Stomach (tissue), 9 donors: Measurements from ENCODE around the gene ASCL2. TPM values are rescaled to one million over a fixed set of nuclear protein-coding genes. Genes with fewer than 3 reads are reported as not detected.

Source experiments
- DNase-seq, 2 donors: peaks; one replicate each; pipeline versions ENCODE4 v3.0.0 to v3.0.0-alpha.2; 2013 to 2019
- H3K27ac ChIP-seq, 5 donors: fragments of 200-600 bp in 4 of 5; sonication (generic) in 4 of 5; one replicate each; pipeline ENCODE4 v1.5.1; 2013 to 2019; ENCODE audit warnings: mild to moderate bottlenecking in 1 of 5, moderate library complexity in 1 of 5
- H3K27me3 ChIP-seq, 3 donors: fragments of 200-600 bp; sonication (generic); one replicate each; pipeline ENCODE4 v1.5.1; 2017 to 2019; ENCODE audit warnings: mixed run types in 1 of 3
- H3K36me3 ChIP-seq, 4 donors: fragments of 200-600 bp; sonication (generic); 1 replicate in 3 of 4; 2 replicates in 1 of 4; pipeline ENCODE4 v1.5.1; 2016 to 2019
- H3K4me1 ChIP-seq, 4 donors: fragments of 200-600 bp; sonication (generic); one replicate each; pipeline ENCODE4 v1.5.1; 2016 to 2019
- H3K4me3 ChIP-seq, 4 donors: fragments of 200-600 bp; sonication (generic) in 3 of 4; one replicate each; pipeline ENCODE4 v1.5.1; 2016 to 2019; ENCODE audit warnings: mild to moderate bottlenecking in 1 of 4
- H3K9me3 ChIP-seq, 4 donors: fragments of 200-600 bp; sonication (generic); one replicate each; pipeline ENCODE4 v1.5.1; 2016 to 2019
- EP300 ChIP-seq: sonication (generic); formaldehyde crosslinking; IDR thresholded peaks from one replicate; pipeline ENCODE4 v1.6.1; 2017; ENCODE audit warnings: antibody characterized with exemption
- POLR2A ChIP-seq, 4 donors: fragments of 450-650 bp; IDR thresholded peaks; one replicate each; pipeline ENCODE4 v1.6.1; 2016; ENCODE audit warnings: antibody characterized with exemption in 4 of 4, control low read depth in 2 of 4, mild to moderate bottlenecking in 1 of 4, moderate library complexity in 1 of 4
- POLR2AphosphoS5 ChIP-seq, 3 donors: sonication (generic); formaldehyde crosslinking; IDR thresholded peaks; one replicate each; pipeline ENCODE4 v1.6.1; 2016; ENCODE audit warnings: antibody characterized with exemption in 3 of 3
- WGBS, 5 donors: extraction: QIAGEN DNeasy Blood & Tissue Kit in 3 of 5; methylation state at CpG; one replicate each; pipeline versions ENCODE4 v1.1.5 to v1.1.7; 2013 to 2018; 5-methylcytosine and 5-hydroxymethylcytosine counted together
- intact Hi-C: fragments of 100-400 bp; cut with DNase I; formaldehyde crosslinking; loops from one replicate; pipeline ENCODE4 v1.15.1; 2023; ENCODE audit warnings: low total_unique reads
- polyA plus RNA-seq, 3 donors: library from polyadenylated mRNA; stranded (reverse); fragments of 200-250 nt; gene quantifications; one replicate each; pipeline ENCODE4 v1.2.3, GENCODE V29; 2013
- total RNA-seq, 5 donors: library from RNA; depleted of rRNA; stranded (reverse); fragments of >200 nt; gene quantifications; one replicate each; pipeline versions ENCODE4 v1.1.0 to v1.2.3, GENCODE V29; 2014 to 2016
- TF ChIP-seq, protein P1 (sequence below), 7 experiments: fragments of 450-650 bp in 4 of 7; fragments of 200-600 bp in 3 of 7; sonication (generic) in 3 of 7; IDR thresholded peaks; one replicate each; pipeline ENCODE4 v1.5.1; 2016 to 2019; ENCODE audit warnings: antibody characterized with exemption in 7 of 7, control low read depth in 2 of 7, mild to moderate bottlenecking in 1 of 7
- donor health status: healthy with polysubstance abuse.
- donor health status: Bipolar disorder and iron deficiency.
- donor health status: healthy.

Gene ASCL2
- total and polyA plus RNA-seq, 8 donors: 0.81 to 6.3 (median 2.2) TPM; not detected in 4

DNA sequence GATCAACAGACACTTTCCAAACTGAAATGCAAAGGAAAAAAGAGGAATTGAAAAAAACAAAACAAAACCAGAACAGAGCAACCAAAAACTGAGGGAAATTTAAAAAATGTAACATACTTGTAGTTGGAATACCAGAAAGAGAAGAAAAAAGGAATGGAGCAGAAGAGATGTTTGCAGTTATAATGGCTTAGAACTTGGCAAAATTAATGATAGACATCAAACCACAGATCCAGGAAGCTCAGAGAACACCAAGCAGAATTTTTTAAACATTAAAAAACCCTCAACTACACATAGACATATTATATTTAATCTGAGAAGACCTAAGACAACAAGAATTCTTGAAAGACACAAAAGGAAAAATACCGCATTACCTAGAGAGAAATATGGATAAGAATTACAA lies 46.1 kb downstream of the ASCL2 start:
- Histone ChIP-seq H3K27ac (no peak overlapping the region), H3K4me1 (no peaks in the 10 kb centered on the region), H3K27me3 (no peaks in the 10 kb centered on the region), H3K36me3 (no peaks in the 10 kb centered on the region), H3K4me3 (no peak overlapping the region), H3K9me3 (peaks cover 0 to 23% (median 5%) of the 10 kb centered on the region in 4 donors)
- TF ChIP-seq POLR2AphosphoS5 (IDR thresholded peaks at IDR 0.05) (no peak), EP300 (no peak), POLR2A (IDR thresholded peaks at IDR 0.05) (no peak)
- TF ChIP-seq, protein P1, sequence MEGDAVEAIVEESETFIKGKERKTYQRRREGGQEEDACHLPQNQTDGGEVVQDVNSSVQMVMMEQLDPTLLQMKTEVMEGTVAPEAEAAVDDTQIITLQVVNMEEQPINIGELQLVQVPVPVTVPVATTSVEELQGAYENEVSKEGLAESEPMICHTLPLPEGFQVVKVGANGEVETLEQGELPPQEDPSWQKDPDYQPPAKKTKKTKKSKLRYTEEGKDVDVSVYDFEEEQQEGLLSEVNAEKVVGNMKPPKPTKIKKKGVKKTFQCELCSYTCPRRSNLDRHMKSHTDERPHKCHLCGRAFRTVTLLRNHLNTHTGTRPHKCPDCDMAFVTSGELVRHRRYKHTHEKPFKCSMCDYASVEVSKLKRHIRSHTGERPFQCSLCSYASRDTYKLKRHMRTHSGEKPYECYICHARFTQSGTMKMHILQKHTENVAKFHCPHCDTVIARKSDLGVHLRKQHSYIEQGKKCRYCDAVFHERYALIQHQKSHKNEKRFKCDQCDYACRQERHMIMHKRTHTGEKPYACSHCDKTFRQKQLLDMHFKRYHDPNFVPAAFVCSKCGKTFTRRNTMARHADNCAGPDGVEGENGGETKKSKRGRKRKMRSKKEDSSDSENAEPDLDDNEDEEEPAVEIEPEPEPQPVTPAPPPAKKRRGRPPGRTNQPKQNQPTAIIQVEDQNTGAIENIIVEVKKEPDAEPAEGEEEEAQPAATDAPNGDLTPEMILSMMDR (IDR thresholded peaks at IDR 0.05): no peak
- intact Hi-C loops: no loop called here
- DNase-seq: no peak
- WGBS, 5 donors: 92 to 100% (median 97%) methylated on average over 1 of the region's 1 CpG

DNA sequence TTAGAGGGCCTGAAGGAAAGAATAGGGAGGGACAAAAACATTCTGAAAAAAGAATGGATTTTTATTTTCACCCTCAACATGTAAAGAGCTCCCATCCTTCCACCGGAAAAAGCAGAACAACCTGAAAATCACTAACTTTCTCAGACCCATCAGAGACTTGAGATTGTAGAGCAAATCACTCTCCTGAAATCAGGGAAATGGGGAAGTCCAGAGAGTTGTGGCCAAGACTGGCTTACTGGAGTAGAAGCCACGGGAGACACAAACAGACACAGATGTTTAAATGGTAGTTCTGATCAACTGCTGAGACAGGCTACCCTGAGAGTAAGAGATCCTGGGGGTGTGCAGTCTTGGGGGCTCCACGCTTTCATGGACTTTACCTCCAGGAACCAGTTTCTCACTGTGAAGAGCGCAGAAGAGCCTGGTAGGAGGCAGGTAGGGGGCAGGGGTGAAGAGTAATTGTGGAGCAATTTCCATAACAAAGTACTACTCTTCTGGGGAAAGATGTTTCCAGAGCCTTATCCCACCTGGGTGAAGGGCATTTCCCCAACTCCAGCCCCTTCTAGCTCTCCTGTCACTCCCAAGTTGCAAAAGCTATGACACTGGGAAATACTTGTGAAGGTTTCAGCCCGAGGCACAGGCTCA lies 47.1 kb downstream of the ASCL2 start:
- TF ChIP-seq EP300: no peak
- no peak for DNase-seq
- 68 to 86% (median 76%) methylated on average over 5 of the region's 5 CpGs for WGBS, 5 donors
- Histone ChIP-seq H3K36me3 (no peaks in the 10 kb centered on the region), H3K4me3 (no peak overlapping the region), H3K4me1 (no peaks in the 10 kb centered on the region), H3K27ac (no peak overlapping the region), H3K27me3 (no peaks in the 10 kb centered on the region), H3K9me3 (peaks cover 0 to 18% (median 3%) of the 10 kb centered on the region in 4 donors)
- intact Hi-C loops: no loop called here

DNA sequence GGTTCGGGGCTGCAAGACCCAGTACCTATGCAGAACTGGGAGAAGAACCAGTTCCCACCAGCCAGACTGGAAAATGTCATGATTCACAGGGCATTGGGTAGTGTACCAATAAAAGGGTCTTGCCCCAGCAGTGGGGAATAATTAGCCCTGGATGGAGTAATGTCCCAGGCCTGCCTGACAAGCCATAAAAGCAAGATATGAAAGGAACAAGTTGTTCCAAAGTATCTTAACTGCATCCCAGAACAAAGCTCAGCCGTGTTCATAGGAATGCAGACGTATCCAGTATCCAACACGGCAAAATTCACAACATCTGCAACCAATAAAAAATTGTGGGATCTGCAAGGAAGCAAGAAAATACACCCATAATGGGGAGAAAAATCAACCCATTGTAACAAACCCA lies 47.9 kb downstream of the ASCL2 start:
- Histone ChIP-seq H3K36me3 (no peaks in the 10 kb centered on the region), H3K9me3 (peaks cover 0 to 18% (median 3%) of the 10 kb centered on the region in 4 donors), H3K27ac (no peak overlapping the region), H3K27me3 (peaks cover 0 to 4% (median 0%) of the 10 kb centered on the region in 3 donors), H3K4me3 (no peak overlapping the region), H3K4me1 (no peaks in the 10 kb centered on the region)
- DNase-seq: no peak
- 74 to 93% (median 79%) methylated on average over 4 of the region's 4 CpGs for WGBS, 5 donors
- TF ChIP-seq EP300: no peak
- no peak for TF ChIP-seq POLR2AphosphoS5 (IDR thresholded peaks at IDR 0.05)
- TF ChIP-seq, protein P1 (IDR thresholded peaks at IDR 0.05): no peak
- TF ChIP-seq POLR2A (IDR thresholded peaks at IDR 0.05): no peak
- intact Hi-C loops: no loop called here

DNA sequence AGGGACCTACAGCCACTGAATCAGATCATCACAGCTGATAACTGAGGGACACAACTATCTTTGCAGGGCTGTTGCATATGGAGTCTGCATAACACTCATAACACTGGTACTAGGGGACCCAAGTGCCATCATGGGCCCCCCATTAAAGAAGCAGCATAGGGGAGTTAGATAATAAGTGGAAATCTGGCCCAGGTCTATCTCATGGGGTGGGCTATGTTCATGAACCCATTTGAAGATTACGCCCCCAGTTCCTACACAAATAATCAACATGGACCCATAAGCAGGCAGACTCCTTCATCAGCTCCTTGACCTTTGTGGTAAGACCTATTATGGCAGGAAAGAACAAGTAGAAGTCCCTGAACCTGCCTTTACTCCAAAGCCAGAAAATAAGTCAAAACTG lies 48.8 kb downstream of the ASCL2 start:
- Histone ChIP-seq H3K36me3 (no peaks in the 10 kb centered on the region), H3K27me3 (peaks cover 0 to 10% (median 0%) of the 10 kb centered on the region in 3 donors), H3K27ac (no peak overlapping the region), H3K4me3 (no peak overlapping the region), H3K9me3 (peaks cover 0 to 18% (median 3%) of the 10 kb centered on the region in 4 donors), H3K4me1 (no peaks in the 10 kb centered on the region)
- DNase-seq: no peak
- no peak for TF ChIP-seq POLR2AphosphoS5 (IDR thresholded peaks at IDR 0.05)
- TF ChIP-seq POLR2A (IDR thresholded peaks at IDR 0.05): no peak
- TF ChIP-seq EP300: no peak
- TF ChIP-seq, protein P1 (IDR thresholded peaks at IDR 0.05): no peak
- intact Hi-C loops: no loop called here
- WGBS, 5 donors: 75 to 96% (median 91%) methylated on average over 1 of the region's 1 CpG

DNA sequence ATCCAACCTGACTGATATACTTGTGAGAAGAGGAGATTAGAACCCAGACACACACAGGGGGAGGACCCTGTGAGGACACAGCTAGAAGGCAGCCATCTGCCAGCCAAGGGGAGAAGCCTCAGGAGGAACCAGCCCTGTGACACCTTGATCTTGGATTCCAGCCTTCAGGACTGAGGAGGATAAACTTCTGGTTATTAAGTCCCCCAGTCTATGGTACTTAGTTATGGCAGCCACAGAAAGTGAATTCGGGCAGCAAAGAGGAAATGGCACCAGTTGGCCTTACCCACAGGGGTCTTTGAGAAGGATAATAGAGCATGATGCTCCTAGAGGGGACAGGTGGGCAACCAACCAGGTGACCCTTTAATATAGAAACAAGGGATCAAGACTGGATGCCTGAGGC lies 49.4 kb downstream of the ASCL2 start:
- WGBS, 5 donors: 71 to 98% (median 96%) methylated on average over 1 of the region's 1 CpG
- no peak overlapping the region for H3K27ac ChIP-seq
- no peak overlapping the region for H3K4me3 ChIP-seq
- intact Hi-C loops: no loop called here
- DNase-seq: no peak
- H3K36me3 ChIP-seq: no peaks in the 10 kb centered on the region
- H3K27me3 ChIP-seq: peaks cover 0 to 16% (median 0%) of the 10 kb centered on the region in 3 donors
- H3K4me1 ChIP-seq: no peaks in the 10 kb centered on the region
- peaks cover 0 to 18% (median 3%) of the 10 kb centered on the region in 4 donors for H3K9me3 ChIP-seq
- no peak for TF ChIP-seq POLR2A (IDR thresholded peaks at IDR 0.05)
- TF ChIP-seq POLR2AphosphoS5 (IDR thresholded peaks at IDR 0.05): no peak
- TF ChIP-seq, protein P1 (IDR thresholded peaks at IDR 0.05): no peak
- no peak for TF ChIP-seq EP300
